Fibroblast of mammary gland (primary cell): Measurements from ENCODE around the gene GRIK1.
A peak's percentile ranks its signal among the peaks of the same experiment; 100 is the strongest.

Experiments
- DNase-seq: peaks from one replicate; pipeline ENCODE4 v3.0.0-alpha.2; 2010; ENCODE audit warnings: low read depth
- H3K4me3 ChIP-seq: 2 replicates; pipeline ENCODE4 v1.5.1; 2011; ENCODE audit warnings: low read depth, mild to moderate bottlenecking, low read length, moderate library complexity; ENCODE audit not compliant: control insufficient read depth
- TF ChIP-seq, protein P1 (sequence below): conservative IDR thresholded peaks from 2 replicates; pipeline ENCODE4 v1.5.1; 2011; ENCODE audit warnings: low read depth, low read length, inconsistent platforms; ENCODE audit not compliant: control insufficient read depth, insufficient read depth

Gene GRIK1

DNA sequence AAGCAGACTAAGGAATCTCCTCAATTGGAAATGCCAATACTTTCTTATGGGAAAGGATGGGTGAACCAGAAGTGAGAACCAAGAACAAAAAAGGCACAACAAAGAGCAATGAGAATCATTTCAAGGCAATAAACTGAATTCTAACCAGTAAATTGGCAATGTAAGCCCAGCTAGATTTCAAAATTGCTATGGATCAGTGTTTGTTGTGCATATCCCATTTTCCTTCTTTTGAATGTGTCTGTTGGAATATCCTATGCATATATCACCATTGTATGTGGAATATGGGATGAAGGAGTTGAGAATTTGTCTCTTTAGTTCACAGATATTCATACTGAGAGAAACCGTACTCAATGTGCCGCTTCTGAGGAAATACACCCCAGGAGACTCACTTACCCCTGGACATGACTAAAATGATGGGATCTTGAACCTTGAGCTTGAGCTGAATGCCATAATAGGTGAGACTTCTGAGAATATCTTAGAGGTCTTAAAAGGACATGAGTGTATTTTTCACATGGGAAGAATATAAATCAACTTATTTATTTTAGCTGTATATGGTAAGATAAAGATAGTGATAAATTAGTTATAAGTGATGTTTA lies 425.0 kb downstream of the GRIK1 start:
- H3K4me3 ChIP-seq, result no peak overlapping the region
- no peak for DNase-seq

DNA sequence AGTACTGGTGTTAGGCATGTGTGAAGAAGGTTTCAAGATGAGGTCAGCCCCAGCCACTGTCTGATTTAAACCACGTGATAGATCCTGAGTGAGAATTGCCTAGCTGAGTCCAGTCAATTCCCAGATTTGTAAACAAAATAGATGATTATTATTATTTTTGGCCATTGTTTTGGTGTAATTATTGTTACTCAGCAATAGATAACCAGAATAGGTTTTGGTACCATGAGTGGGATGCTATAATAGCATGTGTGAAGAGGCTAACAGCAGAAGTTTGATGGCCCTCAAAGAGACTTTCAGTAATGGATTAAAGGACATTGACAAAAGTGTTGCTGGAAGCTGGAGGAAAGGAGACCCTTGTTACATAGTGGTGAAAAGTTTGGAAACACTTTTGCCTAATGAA lies 426.3 kb downstream of the GRIK1 start:
- no peak overlapping the region for H3K4me3 ChIP-seq
- TF ChIP-seq, protein P1, sequence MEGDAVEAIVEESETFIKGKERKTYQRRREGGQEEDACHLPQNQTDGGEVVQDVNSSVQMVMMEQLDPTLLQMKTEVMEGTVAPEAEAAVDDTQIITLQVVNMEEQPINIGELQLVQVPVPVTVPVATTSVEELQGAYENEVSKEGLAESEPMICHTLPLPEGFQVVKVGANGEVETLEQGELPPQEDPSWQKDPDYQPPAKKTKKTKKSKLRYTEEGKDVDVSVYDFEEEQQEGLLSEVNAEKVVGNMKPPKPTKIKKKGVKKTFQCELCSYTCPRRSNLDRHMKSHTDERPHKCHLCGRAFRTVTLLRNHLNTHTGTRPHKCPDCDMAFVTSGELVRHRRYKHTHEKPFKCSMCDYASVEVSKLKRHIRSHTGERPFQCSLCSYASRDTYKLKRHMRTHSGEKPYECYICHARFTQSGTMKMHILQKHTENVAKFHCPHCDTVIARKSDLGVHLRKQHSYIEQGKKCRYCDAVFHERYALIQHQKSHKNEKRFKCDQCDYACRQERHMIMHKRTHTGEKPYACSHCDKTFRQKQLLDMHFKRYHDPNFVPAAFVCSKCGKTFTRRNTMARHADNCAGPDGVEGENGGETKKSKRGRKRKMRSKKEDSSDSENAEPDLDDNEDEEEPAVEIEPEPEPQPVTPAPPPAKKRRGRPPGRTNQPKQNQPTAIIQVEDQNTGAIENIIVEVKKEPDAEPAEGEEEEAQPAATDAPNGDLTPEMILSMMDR, result no peak

More for the DNA sequence above, 425.0 kb downstream of the GRIK1 start:
- TF ChIP-seq, protein P1, result no peak

DNA sequence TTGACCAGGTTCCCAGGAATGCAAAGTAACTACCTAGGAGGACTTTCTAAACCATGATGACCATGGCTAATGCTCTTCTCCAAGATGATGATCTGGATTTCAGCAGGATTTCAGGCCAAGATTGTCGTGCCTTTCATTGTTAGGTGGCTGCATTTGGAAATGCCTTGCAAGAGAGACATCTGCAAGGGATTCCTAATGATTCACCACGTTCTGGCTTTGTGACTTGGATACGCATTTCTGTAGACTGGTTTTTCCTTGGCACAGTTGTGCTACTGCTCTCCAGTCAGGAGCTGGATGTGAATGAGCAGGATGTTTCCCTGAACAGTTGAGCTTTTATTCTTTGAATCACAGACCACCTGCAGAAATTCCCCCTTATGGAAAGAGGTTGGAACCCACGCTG lies 428.7 kb downstream of the GRIK1 start:
- H3K4me3 ChIP-seq, result no peak overlapping the region
- DNase-seq, result peak; percentile 47
- TF ChIP-seq, protein P1, result no peak

More for the DNA sequence above, 426.3 kb downstream of the GRIK1 start:
- DNase-seq, result no peak

DNA sequence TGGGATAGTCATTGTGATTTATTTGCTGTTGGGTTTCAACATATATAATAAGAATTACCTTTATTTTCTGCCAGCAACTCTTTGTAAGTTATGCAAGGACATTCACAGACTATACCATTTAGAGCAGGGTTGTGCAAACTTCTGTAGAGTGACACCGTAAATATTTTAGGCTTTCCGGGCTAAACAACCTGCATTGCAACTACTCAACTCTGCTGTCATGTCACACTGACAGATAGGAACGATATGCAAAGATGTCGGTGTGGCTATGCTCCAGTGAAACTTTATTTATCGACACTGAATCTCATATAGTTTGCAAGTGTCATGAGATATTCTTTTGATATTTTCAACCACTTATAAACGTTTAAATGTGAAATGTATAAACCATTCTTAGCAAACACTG lies 430.7 kb downstream of the GRIK1 start:
- no peak overlapping the region for H3K4me3 ChIP-seq
- TF ChIP-seq, protein P1, result no peak
- DNase-seq, result no peak

DNA sequence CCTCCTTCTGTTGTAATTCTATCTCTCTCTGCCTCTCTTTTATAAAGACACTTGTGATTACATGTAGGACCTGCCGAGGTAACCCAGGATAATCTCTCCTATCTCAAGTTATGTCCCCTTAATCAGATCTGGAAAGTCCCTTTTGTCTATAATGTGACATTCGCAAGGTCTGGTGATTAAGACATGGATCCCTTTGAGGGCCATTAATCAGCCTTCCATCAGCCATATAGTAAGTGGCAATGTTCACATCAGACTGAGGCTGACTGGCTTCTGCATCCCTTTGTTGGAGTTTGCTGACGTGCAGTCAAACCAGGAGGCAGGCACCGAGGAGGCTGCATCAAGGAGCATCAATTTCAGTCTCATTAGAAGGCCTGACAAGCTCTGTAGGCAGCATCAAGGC lies 431.5 kb downstream of the GRIK1 start:
- no peak overlapping the region for H3K4me3 ChIP-seq
- TF ChIP-seq, protein P1, result no peak
- no peak for DNase-seq

DNA sequence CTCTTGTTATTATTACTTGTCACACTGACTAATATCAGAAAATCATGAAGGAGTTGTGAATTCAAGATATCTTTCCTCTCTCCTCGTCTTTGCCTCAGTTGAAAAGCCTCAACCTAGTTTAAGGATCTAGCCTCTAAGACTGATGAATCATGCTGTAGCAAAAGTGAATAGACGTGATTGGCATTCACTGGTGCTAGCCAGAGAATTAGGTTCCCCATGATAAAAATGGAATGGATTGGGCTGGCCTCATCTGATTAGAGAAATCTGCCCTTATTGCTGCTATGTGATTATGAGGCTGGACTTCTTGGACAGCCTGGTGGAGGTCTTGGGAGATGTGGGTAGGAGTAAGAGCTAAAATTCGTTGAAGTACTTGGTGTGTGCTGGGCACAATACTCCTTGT lies 432.8 kb downstream of the GRIK1 start:
- TF ChIP-seq, protein P1, result no peak
- no peak overlapping the region for H3K4me3 ChIP-seq
- no peak for DNase-seq

DNA sequence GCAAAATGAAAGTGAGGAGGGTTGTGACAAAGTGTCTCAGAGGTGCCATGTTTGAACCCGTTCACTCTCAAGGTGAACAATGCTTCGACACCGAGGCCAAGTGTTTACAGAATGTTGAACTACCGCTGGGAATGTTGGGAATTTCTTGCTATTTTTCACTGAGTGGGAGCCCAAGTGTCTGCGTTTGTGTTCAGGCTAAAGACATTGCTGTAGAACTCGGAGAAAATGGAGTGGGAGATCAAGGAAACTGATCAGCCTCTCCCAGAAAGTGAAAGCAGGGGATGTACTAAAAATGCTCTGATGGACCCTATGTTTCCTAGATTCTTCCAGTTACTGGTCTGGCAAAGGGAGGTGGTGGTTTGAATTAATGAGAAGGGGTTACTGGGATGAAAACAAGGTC lies 433.6 kb downstream of the GRIK1 start:
- DNase-seq, result no peak

More for the DNA sequence above, 433.6 kb downstream of the GRIK1 start:
- H3K4me3 ChIP-seq, result no peak overlapping the region
- TF ChIP-seq, protein P1, result no peak
